Heart right ventricle (tissue), 16 donors: ENCODE results near the gene NEDD4L. TPM values are rescaled to one million over a fixed set of nuclear protein-coding genes. Genes with fewer than 3 reads are reported as not detected.

ENCODE experiments used
- ATAC-seq, 8 donors: fragments of 200-7000 bp; cut with Tn5 transposase; one replicate each; pipeline ENCODE4 v1.9.1; 2020; ENCODE audit warnings: mild to moderate bottlenecking in 8 of 8, moderate library complexity in 8 of 8, moderate number of reproducible peaks in 1 of 8
- DNase-seq, 2 donors: peaks; one replicate each; pipeline ENCODE4 v3.0.0-alpha.2; 2020
- H3K27ac ChIP-seq, 10 donors: fragments of 200-600 bp; sonication (generic) in 2 of 10; one replicate each; pipeline versions ENCODE4 v1.5.0 to v1.8.0; 2020 to 2022; ENCODE audit warnings: mild to moderate bottlenecking in 3 of 10
- H3K27me3 ChIP-seq, 7 donors: fragments of 200-600 bp; one replicate each; pipeline ENCODE4 v1.8.0; 2021 to 2022; ENCODE audit warnings: mild to moderate bottlenecking in 2 of 7
- H3K36me3 ChIP-seq, 9 donors: fragments of 200-600 bp; sonication (generic) in 1 of 9; one replicate each; pipeline versions ENCODE4 v1.5.0 to v1.8.0; 2020 to 2022; ENCODE audit warnings: mild to moderate bottlenecking in 2 of 9
- H3K4me1 ChIP-seq, 9 donors: fragments of 200-600 bp; sonication (generic) in 1 of 9; one replicate each; pipeline versions ENCODE4 v1.5.0 to v1.8.0; 2020 to 2022; ENCODE audit warnings: mild to moderate bottlenecking in 4 of 9
- H3K4me3 ChIP-seq, 10 donors: fragments of 200-600 bp; sonication (generic) in 2 of 10; one replicate each; pipeline versions ENCODE4 v1.5.0 to v1.8.0; 2020 to 2022; ENCODE audit warnings: mild to moderate bottlenecking in 7 of 10, moderate library complexity in 2 of 10
- H3K9me3 ChIP-seq, 11 donors: fragments of 200-600 bp in 10 of 11; sonication (generic) in 2 of 11; one replicate each; pipeline versions ENCODE4 v1.5.0 to v1.8.0; 2013 to 2022; ENCODE audit warnings: mild to moderate bottlenecking in 2 of 11, control low read depth in 1 of 11, moderate library complexity in 1 of 11
- WGBS, 2 donors: extraction: QIAGEN DNeasy Blood & Tissue Kit; methylation state at CpG; one replicate each; pipeline ENCODE4 v1.1.7; 2013; ENCODE audit warnings: inconsistent platforms in 1 of 2; 5-methylcytosine and 5-hydroxymethylcytosine counted together
- intact Hi-C, 10 donors: fragments of 100-400 bp; cut with DNase I; formaldehyde crosslinking; loops; one replicate each; pipeline versions ENCODE4 v1.11.1 to v1.14.2; 2022
- polyA plus RNA-seq, 2 donors: library from polyadenylated mRNA; stranded (reverse); fragments of 200-250 nt; gene quantifications; one replicate each; pipeline ENCODE4 v1.2.3, GENCODE V29; 2013
- total RNA-seq, 10 donors: library from RNA; stranded (reverse); fragmentation: NEBNext Ultra II Directional in 3 of 10; extraction: Animal tissue kit (Norgen Biotek cat#: 25700) in 3 of 10; gene quantifications; one replicate each; pipeline versions ENCODE4 v1.2.1 to v1.2.4, GENCODE V29; 2021 to 2023
- TF ChIP-seq, protein P1 (sequence below), 9 donors: fragments of 200-600 bp; sonication (generic) in 2 of 9; IDR thresholded peaks; one replicate each; pipeline versions ENCODE4 v1.5.0 to v1.8.0; 2021 to 2022; ENCODE audit warnings: antibody characterized with exemption in 9 of 9, mild to moderate bottlenecking in 5 of 9, moderate library complexity in 1 of 9
- donor health status: Arrhythmogenic right ventricular cardiomyopathy.
- donor health status: ischemic (EF 13 %, LVEDD 7.1; RV severe dilation, severe dysfunction).
- donor health status: healthy with polysubstance abuse.
- donor health status: DM: no; HTN: yes; CAD: no.
- donor health status: DM: no; HTN: no; CAD: no.
- donor health status: ischemic (EF 25% LVEDD 6.9; RV normal size, moderate dysfunction).
- donor health status: ischemic (EF 25% LVEDD 5.7; RV mildly dilated, moderate dysfunction).
- donor health status: healthy.
- donor health status: DM: yes; HTN: yes; CAD: no.
- donor health status: Ischemic cardiomyopathy.
- donor health status: ischemic (EF 35%, LVEDD 5.7; RV mildly dilated, moderate dysfunction).
- donor health status: nonischemic (EF 11% LVEDD 7.7; RV severe dilation, severe dysfunction).
- donor health status: DM: yes; HTN: yes; CAD: no.
- donor health status: PGD.
- donor health status: ischemic (EF 29% LVEDD 5.4; RV normal size, mild dysfunction).
- donor health status: nonischemic (EF 23%, LVEDD 6.1; RV moderate dilation, normal function).

NEDD4L gene
- total and polyA plus RNA-seq, 12 donors: 9.6 to 67.1 (median 49.4) TPM

GRCh38 chr18:58140387-58141325, 96.6 kb downstream of the NEDD4L start:
- TF ChIP-seq, protein P1, sequence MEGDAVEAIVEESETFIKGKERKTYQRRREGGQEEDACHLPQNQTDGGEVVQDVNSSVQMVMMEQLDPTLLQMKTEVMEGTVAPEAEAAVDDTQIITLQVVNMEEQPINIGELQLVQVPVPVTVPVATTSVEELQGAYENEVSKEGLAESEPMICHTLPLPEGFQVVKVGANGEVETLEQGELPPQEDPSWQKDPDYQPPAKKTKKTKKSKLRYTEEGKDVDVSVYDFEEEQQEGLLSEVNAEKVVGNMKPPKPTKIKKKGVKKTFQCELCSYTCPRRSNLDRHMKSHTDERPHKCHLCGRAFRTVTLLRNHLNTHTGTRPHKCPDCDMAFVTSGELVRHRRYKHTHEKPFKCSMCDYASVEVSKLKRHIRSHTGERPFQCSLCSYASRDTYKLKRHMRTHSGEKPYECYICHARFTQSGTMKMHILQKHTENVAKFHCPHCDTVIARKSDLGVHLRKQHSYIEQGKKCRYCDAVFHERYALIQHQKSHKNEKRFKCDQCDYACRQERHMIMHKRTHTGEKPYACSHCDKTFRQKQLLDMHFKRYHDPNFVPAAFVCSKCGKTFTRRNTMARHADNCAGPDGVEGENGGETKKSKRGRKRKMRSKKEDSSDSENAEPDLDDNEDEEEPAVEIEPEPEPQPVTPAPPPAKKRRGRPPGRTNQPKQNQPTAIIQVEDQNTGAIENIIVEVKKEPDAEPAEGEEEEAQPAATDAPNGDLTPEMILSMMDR (IDR thresholded peaks at IDR 0.05): peak in 5 of 9 donors; percentile 7 to 45 (median 35)
- Histone ChIP-seq H3K36me3 (no peaks in the 10 kb centered on the region), H3K9me3 (no peaks in the 10 kb centered on the region), H3K4me3 (no peak overlapping the region), H3K27me3 (no peaks in the 10 kb centered on the region), H3K4me1 (peaks cover 0 to 7% (median 0%) of the 10 kb centered on the region in 9 donors), H3K27ac (no peak overlapping the region)
- 71 to 78% methylated on average over 12 of the region's 12 CpGs for WGBS, 2 donors
- no peak for DNase-seq
- peak in 5 of 8 donors; percentile 59 to 80 (median 63) for ATAC-seq
- intact Hi-C loops: loop anchor here in 2 of 10 donors (5.0 kb wide), 2 partner anchors 37 to 182 kb away; no protein-coding TSS in a partner anchor

DNA sequence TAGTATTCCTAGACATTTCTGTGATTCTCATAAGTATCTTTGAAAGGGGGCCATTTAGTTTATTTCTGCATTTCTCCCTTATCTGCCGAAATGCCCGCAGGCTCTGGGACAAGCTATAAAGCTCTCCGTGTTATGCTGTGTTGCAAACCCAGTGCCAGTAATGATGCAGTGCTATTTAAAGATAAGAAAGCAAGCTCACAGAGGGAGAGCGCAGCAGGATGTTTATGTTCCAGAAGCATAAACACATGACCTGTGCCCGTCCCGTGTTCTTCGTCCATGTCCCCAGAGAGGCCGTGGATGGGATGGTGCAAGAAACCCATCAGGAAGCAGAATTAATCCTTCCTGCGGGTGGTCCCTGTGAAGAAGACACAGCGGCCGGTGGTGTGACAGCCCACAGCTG, 99.4 kb downstream of the NEDD4L start:
- intact Hi-C loops: loop anchor here in 2 of 10 donors (5.0 kb wide), 2 partner anchors 34 to 179 kb away; no protein-coding TSS in a partner anchor
- Histone ChIP-seq H3K9me3 (no peaks in the 10 kb centered on the region), H3K27ac (no peak overlapping the region), H3K27me3 (no peaks in the 10 kb centered on the region), H3K4me3 (no peak overlapping the region), H3K4me1 (peaks cover 0 to 2% (median 0%) of the 10 kb centered on the region in 9 donors), H3K36me3 (no peaks in the 10 kb centered on the region)
- DNase-seq (no peak), ATAC-seq (peak in 3 of 8 donors; percentile 24 to 52 (median 39))
- 49 to 53% methylated on average over 11 of the region's 11 CpGs for WGBS, 2 donors
- TF ChIP-seq, protein P1 (IDR thresholded peaks at IDR 0.05): no peak

DNA sequence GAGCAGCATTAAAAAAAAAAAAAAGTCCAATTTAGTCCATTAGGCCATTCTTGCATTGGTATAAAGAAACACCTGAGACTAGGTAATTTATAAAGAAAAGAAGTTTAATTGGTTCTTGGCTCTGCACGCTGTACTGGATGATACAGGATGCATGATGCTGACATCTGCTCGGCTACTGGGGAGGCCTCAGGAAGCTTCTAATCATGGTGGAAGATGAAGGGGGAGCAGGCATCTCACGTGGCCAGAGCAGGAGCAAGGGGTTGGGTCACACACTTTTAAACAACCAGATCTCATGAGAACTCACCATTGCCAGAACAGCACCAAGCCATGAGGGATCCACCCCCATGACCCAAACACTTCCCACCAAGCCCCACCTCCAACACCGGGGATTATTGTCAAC, 100.1 kb downstream of the NEDD4L start:
- Histone ChIP-seq H3K36me3 (no peaks in the 10 kb centered on the region), H3K4me3 (no peak overlapping the region), H3K27me3 (no peaks in the 10 kb centered on the region), H3K4me1 (peaks cover 0 to 6% (median 0%) of the 10 kb centered on the region in 9 donors), H3K9me3 (no peaks in the 10 kb centered on the region), H3K27ac (no peak overlapping the region)
- TF ChIP-seq, protein P1 (IDR thresholded peaks at IDR 0.05): no peak
- intact Hi-C loops: loop anchor here in 2 of 10 donors (5.0 kb wide), 2 partner anchors 33 to 178 kb away; no protein-coding TSS in a partner anchor
- ATAC-seq: no peak
- DNase-seq: no peak
- 96 to 97% methylated on average over 4 of the region's 4 CpGs for WGBS, 2 donors

GRCh38 chr18:58144671-58145285, 100.8 kb downstream of the NEDD4L start:
- DNase-seq: no peak
- Histone ChIP-seq H3K27me3 (no peaks in the 10 kb centered on the region), H3K4me1 (peaks cover 0 to 6% (median 0%) of the 10 kb centered on the region in 9 donors), H3K9me3 (no peaks in the 10 kb centered on the region), H3K27ac (no peak overlapping the region), H3K4me3 (no peak overlapping the region), H3K36me3 (no peaks in the 10 kb centered on the region)
- 92 to 95% methylated on average over 10 of the region's 10 CpGs for WGBS, 2 donors
- TF ChIP-seq, protein P1 (IDR thresholded peaks at IDR 0.05): no peak
- no peak for ATAC-seq
- intact Hi-C loops: loop anchor here in 2 of 10 donors (5.0 kb wide), 2 partner anchors 33 to 178 kb away; no protein-coding TSS in a partner anchor
